ENCODE measurements around the gene CAD. TPM values are rescaled to one million over a fixed set of nuclear protein-coding genes. Genes with fewer than 3 reads are reported as not detected.
"Not testable (repeated sequence)": the region's sequence is repeated elsewhere in the genome, so short reads cannot be mapped to it uniquely, and the experiment has no call there.

The CAD gene
- total RNA-seq, 4 donors from 2014 or later: 2.7 to 10.2 (median 7.1) TPM

GRCh38 chr2:27271631-27272340 is 54.6 kb downstream of the CAD start:
- in situ Hi-C loops (cut with MboI; ENCODE audit: low sequenced_read_pairs in 4 of 4): loop anchor here in 1 of 4 donors (10.0 kb wide), 1 partner anchor 167 kb away; no protein-coding TSS in a partner anchor
- no peaks in the 10 kb centered on the region for H3K9me3 ChIP-seq
- no peak overlapping the region for H3K27ac ChIP-seq
- intact Hi-C loops (cut with DNase I; ENCODE audit: low total_unique reads): no loop called here
- TF ChIP-seq POLR2A (IDR thresholded peaks at IDR 0.05) (no peak), CTCF (IDR thresholded peaks at IDR 0.05 in 4 of 5, conservative IDR thresholded peaks at IDR 0.05 in 1 of 5) (no peak)
- no peaks in the 10 kb centered on the region for H3K4me1 ChIP-seq
- no peak overlapping the region for H3K4me3 ChIP-seq
- ATAC-seq (no peak), DNase-seq (no peak)
- no peaks in the 10 kb centered on the region for H3K36me3 ChIP-seq
- peaks cover 0 to 5% (median 3%) of the 10 kb centered on the region in 3 donors for H3K27me3 ChIP-seq

GRCh38 chr2:27272537-27273522 is 55.7 kb downstream of the CAD start:
- intact Hi-C loops (cut with DNase I; ENCODE audit: low total_unique reads); H3K27ac ChIP-seq; H3K9me3 ChIP-seq; H3K4me3 ChIP-seq; H3K27me3 ChIP-seq; ATAC-seq; H3K4me1 ChIP-seq; H3K36me3 ChIP-seq; DNase-seq: not testable (repeated sequence)
- in situ Hi-C loops (cut with MboI; ENCODE audit: low sequenced_read_pairs in 4 of 4): loop anchor here in 1 of 4 donors (10.0 kb wide), 1 partner anchor 168 kb away; no protein-coding TSS in a partner anchor

- intact Hi-C loops (cut with DNase I; ENCODE audit: low total_unique reads): loop anchor here (5.0 kb wide), 1 partner anchor 313 kb away; no protein-coding TSS in a partner anchor
- DNase-seq: no peak
- H3K27me3 ChIP-seq: no peaks in the 10 kb centered on the region
Observed at GRCh38 chr2:27275211-27276150, 58.3 kb downstream of the CAD start, which contains the start of gene DNAJC5G. DNAJC5G (plus strand) TSS chr2:27275433; CDS start chr2:27276729, 1,296 bp downstream.

GRCh38 chr2:27278010-27278409 is 60.8 kb downstream of the CAD start:
- Histone ChIP-seq H3K4me3 (no peak overlapping the region), H3K9me3 (no peaks in the 10 kb centered on the region), H3K4me1 (peaks cover 18 to 21% of the 10 kb centered on the region in 2 donors), H3K27me3 (no peaks in the 10 kb centered on the region), H3K36me3 (no peaks in the 10 kb centered on the region), H3K27ac (no peak overlapping the region)
- ATAC-seq (no peak), DNase-seq (no peak)
- intact Hi-C loops (cut with DNase I; ENCODE audit: low total_unique reads): loop anchor here (5.0 kb wide), 1 partner anchor 316 kb away; no protein-coding TSS in a partner anchor
- in situ Hi-C loops (cut with MboI; ENCODE audit: low sequenced_read_pairs in 4 of 4): loop anchor here in 2 of 4 donors (10.0 to 25.0 kb wide), 2 partner anchors 173 to 316 kb away; partner anchors contain the start of gene MAPRE3 (in 2 of the 2)
- TF ChIP-seq POLR2A (IDR thresholded peaks at IDR 0.05) (no peak), CTCF (IDR thresholded peaks at IDR 0.05 in 4 of 5, conservative IDR thresholded peaks at IDR 0.05 in 1 of 5) (no peak)

More at GRCh38 chr2:27275211-27276150, 58.3 kb downstream of the CAD start, which contains the start of gene DNAJC5G:
- Histone ChIP-seq H3K9me3 (no peaks in the 10 kb centered on the region), H3K36me3 (no peaks in the 10 kb centered on the region), H3K27ac (no peak within 1 kb of the TSS), H3K4me1 (peaks cover 5 to 7% of the 10 kb centered on the region in 2 donors), H3K4me3 (no peak within 1 kb of the TSS)
- in situ Hi-C loops (cut with MboI; ENCODE audit: low sequenced_read_pairs in 4 of 4): loop anchor here in 2 of 4 donors (10.0 to 25.0 kb wide), 2 partner anchors 171 to 313 kb away; partner anchors contain the start of gene MAPRE3 (in 2 of the 2)
- no peak for ATAC-seq
- TF ChIP-seq POLR2A (IDR thresholded peaks at IDR 0.05) (no peak), CTCF (IDR thresholded peaks at IDR 0.05 in 4 of 5, conservative IDR thresholded peaks at IDR 0.05 in 1 of 5) (no peak)
